Trophoblast cell (in vitro differentiated cells and primary cell): ENCODE data around the gene PTMS.

Experiments
- DNase-seq, 2 donors: peaks; one replicate each; pipeline ENCODE4 v3.0.0-alpha.2; 2016
- H2AFZ ChIP-seq: 2 replicates; pipeline ENCODE4 v1.6.1; 2013; ENCODE audit warnings: low read length, moderate library complexity, mild to moderate bottlenecking; ENCODE audit not compliant: insufficient read depth, poor library complexity
- H2AK5ac ChIP-seq: 2 replicates; pipeline ENCODE4 v1.6.1; 2013; ENCODE audit warnings: mild to moderate bottlenecking, low read length
- H2BK120ac ChIP-seq: 2 replicates; pipeline ENCODE4 v1.6.1; 2013; ENCODE audit warnings: low read length, mild to moderate bottlenecking, moderate library complexity; ENCODE audit not compliant: insufficient read depth, poor library complexity
- H2BK12ac ChIP-seq: 2 replicates; pipeline ENCODE4 v1.6.1; 2013; ENCODE audit warnings: mild to moderate bottlenecking, low read length, moderate library complexity
- H2BK5ac ChIP-seq: 2 replicates; pipeline ENCODE4 v1.6.1; 2013; ENCODE audit warnings: low read length, low read depth, moderate library complexity, mild to moderate bottlenecking; ENCODE audit not compliant: poor library complexity
- H3K14ac ChIP-seq: 2 replicates; pipeline ENCODE4 v1.6.1; 2013; ENCODE audit warnings: mild to moderate bottlenecking, low read length
- H3K18ac ChIP-seq: 2 replicates; pipeline ENCODE4 v1.6.1; 2013; ENCODE audit warnings: mild to moderate bottlenecking, low read length
- H3K23ac ChIP-seq: 2 replicates; pipeline ENCODE4 v1.6.1; 2013; ENCODE audit warnings: low read length
- H3K27ac ChIP-seq: 2 replicates; pipeline ENCODE4 v1.5.1; 2013; ENCODE audit warnings: low read depth, mild to moderate bottlenecking, inconsistent platforms, low read length, moderate library complexity
- H3K27me3 ChIP-seq: 2 replicates; pipeline ENCODE4 v1.6.1; 2013; ENCODE audit warnings: inconsistent platforms, mild to moderate bottlenecking, low read length, moderate library complexity; ENCODE audit not compliant: insufficient read depth
- H3K36me3 ChIP-seq, 2 experiments: 1 replicate in 1 of 2; 2 replicates in 1 of 2; pipeline ENCODE4 v1.6.1; 2013; ENCODE audit warnings: low read length in 2 of 2, mild to moderate bottlenecking in 2 of 2, moderate library complexity in 1 of 2; ENCODE audit not compliant: insufficient read depth in 2 of 2, control insufficient read depth in 1 of 2
- H3K4ac ChIP-seq: 2 replicates; pipeline ENCODE4 v1.6.1; 2013; ENCODE audit warnings: low read depth, mild to moderate bottlenecking, low read length, moderate library complexity
- H3K4me1 ChIP-seq, 2 experiments: 1 replicate in 1 of 2; 2 replicates in 1 of 2; pipeline ENCODE4 v1.6.1; 2013; ENCODE audit warnings: low read length in 2 of 2, mild to moderate bottlenecking in 2 of 2, moderate library complexity in 1 of 2; ENCODE audit not compliant: insufficient read depth in 2 of 2, control insufficient read depth in 1 of 2
- H3K4me2 ChIP-seq: 2 replicates; pipeline ENCODE4 v1.6.1; 2013; ENCODE audit warnings: inconsistent platforms, mild to moderate bottlenecking, low read length, moderate library complexity
- H3K4me3 ChIP-seq: 2 replicates; pipeline ENCODE4 v1.5.1; 2013; ENCODE audit warnings: mild to moderate bottlenecking, low read depth, low read length, inconsistent platforms
- H3K79me1 ChIP-seq: one replicate; pipeline ENCODE4 v1.6.1; 2013; ENCODE audit warnings: low read length
- H3K79me2 ChIP-seq: 2 replicates; pipeline ENCODE4 v1.6.1; 2013; ENCODE audit warnings: low read length, mild to moderate bottlenecking; ENCODE audit not compliant: control insufficient read depth, insufficient read depth, poor library complexity
- H3K9ac ChIP-seq: 2 replicates; pipeline ENCODE4 v1.6.1; 2013; ENCODE audit warnings: mild to moderate bottlenecking, low read length
- H3K9me3 ChIP-seq: 2 replicates; pipeline ENCODE4 v1.6.1; 2013; ENCODE audit warnings: low read depth, mild to moderate bottlenecking, control low read depth, inconsistent platforms, low read length; ENCODE audit not compliant: insufficient read depth
- H4K12ac ChIP-seq: 2 replicates; pipeline ENCODE4 v1.6.1; 2013; ENCODE audit warnings: low read depth, mild to moderate bottlenecking, low read length, moderate library complexity
- H4K8ac ChIP-seq: 2 replicates; pipeline ENCODE4 v1.6.1; 2013; ENCODE audit warnings: low read depth, mild to moderate bottlenecking, low read length, moderate library complexity
- H4K91ac ChIP-seq: one replicate; pipeline ENCODE4 v1.6.1; 2013; ENCODE audit warnings: low read depth, mild to moderate bottlenecking, low read length, moderate library complexity
- WGBS: extraction: QIAGEN DNeasy Blood & Tissue Kit; methylation state at CpG from one replicate; pipeline ENCODE4 v1.1.7; 2013; ENCODE audit warnings: missing lambda C conversion rate; ENCODE audit not compliant: insufficient read length, insufficient coverage; ENCODE audit errors: extremely low coverage; 5-methylcytosine and 5-hydroxymethylcytosine counted together

PTMS gene

GRCh38 chr12:6752921-6753771 is 13.0 kb upstream of the PTMS start, which contains the start of gene MLF2:
Gene MLF2 (minus strand): TSS chr12:6753141. CDS start chr12:6752334, 807 bp downstream.
- H3K4me2 ChIP-seq, result peak within 1 kb of the TSS; percentile 94
- peak within 1 kb of the TSS; percentile 86 for H3K27ac ChIP-seq
- peak within 1 kb of the TSS; percentile 95 for H2BK5ac ChIP-seq
- peak within 1 kb of the TSS; percentile 96 for H4K91ac ChIP-seq
- peak within 1 kb of the TSS; percentile 99 for H3K9ac ChIP-seq
- H2BK120ac ChIP-seq, result peak within 1 kb of the TSS; percentile 96
- H3K9me3 ChIP-seq, result peaks cover 3% of the 10 kb centered on the region
- peaks cover 5 to 6% of the 10 kb centered on the region in 2 experiments for H3K4me1 ChIP-seq
- H3K27me3 ChIP-seq, result no peaks in the 10 kb centered on the region
- H4K8ac ChIP-seq, result peak within 1 kb of the TSS; percentile 97
- H2AK5ac ChIP-seq, result peak within 1 kb of the TSS; percentile 95
- H3K79me2 ChIP-seq, result peaks cover 15% of the 10 kb centered on the region
- H3K79me1 ChIP-seq, result peaks cover 12% of the 10 kb centered on the region
- H3K4ac ChIP-seq, result peak within 1 kb of the TSS; percentile 100
- H3K23ac ChIP-seq, result no peak within 1 kb of the TSS
- H3K18ac ChIP-seq, result peak within 1 kb of the TSS; percentile 100
- peak within 1 kb of the TSS; percentile 96 for H2AFZ ChIP-seq
- no peak within 1 kb of the TSS for H2BK12ac ChIP-seq
- H3K36me3 ChIP-seq, result peaks cover 32 to 37% of the 10 kb centered on the region in 2 experiments
- WGBS, result no CpG with 5 or more reads among the region's 62 CpGs
- peak within 1 kb of the TSS; percentile 100 for H3K14ac ChIP-seq
- DNase-seq, result peak; percentile 98 to 99
- peak within 1 kb of the TSS; percentile 95 for H4K12ac ChIP-seq
- H3K4me3 ChIP-seq, result peak within 1 kb of the TSS; percentile 98

DNA sequence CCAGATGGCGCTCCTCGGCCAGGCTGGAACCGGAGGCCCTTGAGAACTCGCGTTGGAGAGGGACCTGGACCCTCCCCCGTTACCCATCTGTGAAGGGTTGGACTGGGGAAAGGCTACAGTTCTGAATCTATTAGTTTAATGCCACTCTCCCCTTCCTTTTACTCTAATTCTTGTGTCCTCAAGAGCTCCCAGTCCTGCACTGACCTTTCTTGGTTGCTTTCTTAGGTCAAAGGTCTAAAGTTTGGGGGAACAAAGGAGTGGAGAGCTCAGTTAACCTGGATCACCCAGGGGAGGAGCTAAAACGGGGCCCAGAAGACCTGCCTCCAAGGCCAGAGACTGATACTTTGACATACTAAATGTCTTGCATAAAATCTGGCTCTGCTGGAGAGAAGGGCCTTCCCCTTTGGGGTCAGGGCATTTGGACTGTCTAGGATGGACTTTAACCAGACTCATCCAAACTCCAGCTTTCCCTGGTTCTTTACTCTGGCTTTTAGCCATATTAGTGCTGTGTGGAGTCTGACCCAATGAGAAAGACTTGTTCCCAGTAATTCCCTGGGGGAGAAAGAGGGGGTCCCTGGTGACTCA is 12.3 kb upstream of the PTMS start:
- H4K8ac ChIP-seq, result peak overlapping the region; percentile 12
- no peak overlapping the region for H3K4me3 ChIP-seq
- no peak overlapping the region for H4K91ac ChIP-seq
- H3K14ac ChIP-seq, result no peak overlapping the region
- peaks cover 12% of the 10 kb centered on the region for H3K79me1 ChIP-seq
- no peak for DNase-seq
- no peaks in the 10 kb centered on the region for H3K27me3 ChIP-seq
- H3K9ac ChIP-seq, result no peak overlapping the region
- H3K79me2 ChIP-seq, result peaks cover 15% of the 10 kb centered on the region
- H2AK5ac ChIP-seq, result no peak overlapping the region
- H3K27ac ChIP-seq, result no peak overlapping the region
- H2BK5ac ChIP-seq, result no peak overlapping the region
- no peak overlapping the region for H2BK12ac ChIP-seq
- H3K23ac ChIP-seq, result no peak overlapping the region
- peaks cover 5 to 6% of the 10 kb centered on the region in 2 experiments for H3K4me1 ChIP-seq
- no peak overlapping the region for H2BK120ac ChIP-seq
- H2AFZ ChIP-seq, result no peak overlapping the region
- no peak overlapping the region for H3K4ac ChIP-seq
- H3K9me3 ChIP-seq, result peaks cover 3% of the 10 kb centered on the region
- no peak overlapping the region for H4K12ac ChIP-seq
- peaks cover 26 to 30% of the 10 kb centered on the region in 2 experiments for H3K36me3 ChIP-seq
- no peak overlapping the region for H3K18ac ChIP-seq
- peak overlapping the region; percentile 43 for H3K4me2 ChIP-seq
- WGBS, result no CpG with 5 or more reads among the region's 7 CpGs

- no peak overlapping the region for H2AK5ac ChIP-seq
- no peak overlapping the region for H3K14ac ChIP-seq
- H3K79me2 ChIP-seq, result peaks cover 15% of the 10 kb centered on the region
- no CpG with 5 or more reads among the region's 2 CpGs for WGBS
- no peak overlapping the region for H3K27ac ChIP-seq
- H3K9ac ChIP-seq, result no peak overlapping the region
- no peak overlapping the region for H3K4me2 ChIP-seq
- H2BK5ac ChIP-seq, result no peak overlapping the region
- H3K4ac ChIP-seq, result no peak overlapping the region
- no peak overlapping the region for H4K12ac ChIP-seq
- no peaks in the 10 kb centered on the region for H3K27me3 ChIP-seq
- H3K9me3 ChIP-seq, result peaks cover 3% of the 10 kb centered on the region
- no peak overlapping the region for H3K23ac ChIP-seq
- peaks cover 5 to 6% of the 10 kb centered on the region in 2 experiments for H3K4me1 ChIP-seq
- no peak for DNase-seq
- H3K4me3 ChIP-seq, result no peak overlapping the region
- H2BK12ac ChIP-seq, result no peak overlapping the region
- no peak overlapping the region for H4K8ac ChIP-seq
- H3K18ac ChIP-seq, result no peak overlapping the region
- peaks cover 20 to 25% of the 10 kb centered on the region in 2 experiments for H3K36me3 ChIP-seq
- peaks cover 12% of the 10 kb centered on the region for H3K79me1 ChIP-seq
- H2AFZ ChIP-seq, result no peak overlapping the region
- H2BK120ac ChIP-seq, result no peak overlapping the region
- H4K91ac ChIP-seq, result no peak overlapping the region
These were observed 11.8 kb upstream of the PTMS start for GRCh38 chr12:6754411-6754810.

DNA sequence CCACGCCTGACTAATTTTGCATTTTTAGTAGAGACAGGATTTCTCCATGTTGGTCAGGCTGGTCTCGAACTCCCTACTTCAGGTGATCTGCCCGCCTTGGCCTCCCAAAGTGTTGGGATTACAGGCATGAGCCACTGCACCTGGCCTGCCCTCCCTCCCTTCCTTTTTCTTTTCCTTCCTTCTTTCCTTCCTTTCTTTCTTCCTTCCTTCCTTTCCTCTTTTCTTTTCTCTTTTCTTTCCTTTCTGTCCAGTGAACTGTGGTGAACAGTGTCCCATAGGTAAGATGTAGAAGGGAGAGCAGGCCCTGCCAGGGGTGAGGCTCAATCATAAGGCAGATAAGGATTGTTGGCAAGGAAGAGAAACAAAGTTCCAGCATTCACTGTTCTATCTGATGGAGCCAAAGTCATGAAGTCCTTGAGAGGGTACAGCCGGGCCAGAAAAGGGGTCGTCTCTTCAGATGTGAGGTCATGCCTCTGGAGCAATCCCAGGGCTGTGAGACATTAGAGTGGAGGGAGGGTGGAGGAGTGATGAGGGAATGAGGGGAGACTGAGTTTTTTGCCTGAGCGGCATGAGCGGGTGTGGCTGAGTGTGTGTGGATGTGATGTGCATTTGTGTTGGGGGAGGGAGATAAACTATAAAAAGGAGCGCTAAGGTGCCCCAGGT is 9.0 kb upstream of the PTMS start:
- Histone ChIP-seq H3K4me3 (no peak overlapping the region), H2AFZ (peak overlapping the region; percentile 40), H3K4ac (no peak overlapping the region), H4K12ac (no peak overlapping the region), H2BK120ac (no peak overlapping the region), H3K27ac (no peak overlapping the region), H3K9ac (no peak overlapping the region), H2BK5ac (no peak overlapping the region), H3K79me1 (peaks cover 11% of the 10 kb centered on the region), H3K9me3 (no peaks in the 10 kb centered on the region), H3K4me1 (peaks cover under 1% of the 10 kb centered on the region in 2 experiments), H3K27me3 (no peaks in the 10 kb centered on the region), H3K4me2 (no peak overlapping the region), H2AK5ac (no peak overlapping the region), H3K14ac (no peak overlapping the region), H2BK12ac (no peak overlapping the region), H4K8ac (no peak overlapping the region), H3K79me2 (peaks cover 10% of the 10 kb centered on the region), H4K91ac (no peak overlapping the region), H3K23ac (no peak overlapping the region), H3K36me3 (peaks cover 0 to under 1% of the 10 kb centered on the region in 2 experiments), H3K18ac (no peak overlapping the region)
- WGBS, result no CpG with 5 or more reads among the region's 8 CpGs
- DNase-seq, result no peak
